HG03159 (cell line): Measurements from ENCODE around the gene GPRASP3.
"Not testable (repeated sequence)": the region's sequence is repeated elsewhere in the genome, so short reads cannot be mapped to it uniquely, and the experiment has no call there.

Source experiments
- ATAC-seq: cut with Tn5 transposase; IDR thresholded peaks from one replicate; pipeline ENCODE4 v1.9.1; 2021; ENCODE audit warnings: mild to moderate bottlenecking, moderate library complexity; ENCODE audit not compliant: unreplicated experiment

GPRASP3 gene

GRCh38 chrX:102720237-102721168 is at the start of gene GPRASP3:
Gene GPRASP3 (plus strand): TSS chrX:102720743. CDS start chrX:102748996, 28,253 bp downstream.
- peak; percentile 95 for ATAC-seq

- ATAC-seq = no peak
These were observed 47.7 kb upstream of the GPRASP3 start for GRCh38 chrX:102672856-102673255.

- ATAC-seq = not testable (repeated sequence)
These were observed 43.1 kb upstream of the GPRASP3 start for GRCh38 chrX:102677479-102677878.

- ATAC-seq = no peak
These were observed 35.6 kb upstream of the GPRASP3 start for GRCh38 chrX:102684772-102685520.

GRCh38 chrX:102694749-102695148 is 25.8 kb upstream of the GPRASP3 start:
- ATAC-seq = no peak

GRCh38 chrX:102696306-102696705 is 24.2 kb upstream of the GPRASP3 start:
- no peak for ATAC-seq

GRCh38 chrX:102697494-102697893 is 23.0 kb upstream of the GPRASP3 start:
- ATAC-seq = no peak

GRCh38 chrX:102708900-102709299 is 11.6 kb upstream of the GPRASP3 start:
- ATAC-seq = no peak

GRCh38 chrX:102711872-102712215 is 8.7 kb upstream of the GPRASP3 start:
- ATAC-seq = no peak

GRCh38 chrX:102712216-102712966 is 8.2 kb upstream of the GPRASP3 start, which contains the start of gene GPRASP2:
Gene GPRASP2 (plus strand): TSS chrX:102712448. CDS start chrX:102714870, 2,422 bp downstream.
- no peak for ATAC-seq

GRCh38 chrX:102712981-102713625 is 7.4 kb upstream of the GPRASP3 start:
- no peak for ATAC-seq

GRCh38 chrX:102714994-102715393 is 5.5 kb upstream of the GPRASP3 start:
- ATAC-seq = no peak

GRCh38 chrX:102715967-102716366 is 4.6 kb upstream of the GPRASP3 start:
- no peak for ATAC-seq

- not testable (repeated sequence) for ATAC-seq
These were observed 595 bp downstream of the GPRASP3 start for GRCh38 chrX:102721169-102721506.

GRCh38 chrX:102723456-102723855 is 2.9 kb downstream of the GPRASP3 start:
- ATAC-seq = no peak

- no peak for ATAC-seq
These were observed 7.2 kb downstream of the GPRASP3 start for GRCh38 chrX:102727761-102728160.

GRCh38 chrX:102728646-102729045 is 8.1 kb downstream of the GPRASP3 start:
- ATAC-seq = no peak

- ATAC-seq = no peak
These were observed 19.1 kb downstream of the GPRASP3 start for GRCh38 chrX:102739657-102740056.

GRCh38 chrX:102744307-102744706 is 23.8 kb downstream of the GPRASP3 start:
- no peak for ATAC-seq

- ATAC-seq = no peak
These were observed 24.9 kb downstream of the GPRASP3 start for GRCh38 chrX:102745513-102745856.
